ENCODE data around the gene TMEM108.

The TMEM108 gene

GRCh38 chr3:133367956-133368355 lies 329.8 kb downstream of the TMEM108 start:
- in situ Hi-C loops (cut with MboI; ENCODE audit: low pct_unique_long_range_greater_than_20kb, low sequenced_read_pairs, unreplicated experiment): no loop called here
- no peak for DNase-seq (ENCODE audit: low spot score)
- TF ChIP-seq CTCF (IDR thresholded peaks at IDR 0.05; ENCODE audit: extremely low read depth, insufficient read depth, missing control alignments): no peak

GRCh38 chr3:133368371-133369067 lies 330.3 kb downstream of the TMEM108 start:
- no peak for TF ChIP-seq CTCF (IDR thresholded peaks at IDR 0.05; ENCODE audit: extremely low read depth, insufficient read depth, missing control alignments)
- no peak for DNase-seq (ENCODE audit: low spot score)
- in situ Hi-C loops (cut with MboI; ENCODE audit: low pct_unique_long_range_greater_than_20kb, low sequenced_read_pairs, unreplicated experiment): no loop called here

GRCh38 chr3:133369068-133369440 lies 330.9 kb downstream of the TMEM108 start:
- no peak for DNase-seq (ENCODE audit: low spot score)
- in situ Hi-C loops (cut with MboI; ENCODE audit: low pct_unique_long_range_greater_than_20kb, low sequenced_read_pairs, unreplicated experiment): no loop called here
- TF ChIP-seq CTCF (IDR thresholded peaks at IDR 0.05; ENCODE audit: extremely low read depth, insufficient read depth, missing control alignments): no peak

GRCh38 chr3:133371181-133371580 lies 333.0 kb downstream of the TMEM108 start:
- no peak for DNase-seq (ENCODE audit: low spot score)
- in situ Hi-C loops (cut with MboI; ENCODE audit: low pct_unique_long_range_greater_than_20kb, low sequenced_read_pairs, unreplicated experiment): no loop called here
- no peak for TF ChIP-seq CTCF (IDR thresholded peaks at IDR 0.05; ENCODE audit: extremely low read depth, insufficient read depth, missing control alignments)

GRCh38 chr3:133371676-133372075 lies 333.5 kb downstream of the TMEM108 start:
- no peak for TF ChIP-seq CTCF (IDR thresholded peaks at IDR 0.05; ENCODE audit: extremely low read depth, insufficient read depth, missing control alignments)
- in situ Hi-C loops (cut with MboI; ENCODE audit: low pct_unique_long_range_greater_than_20kb, low sequenced_read_pairs, unreplicated experiment): no loop called here

GRCh38 chr3:133374708-133375402 lies 336.7 kb downstream of the TMEM108 start:
- in situ Hi-C loops (cut with MboI; ENCODE audit: low pct_unique_long_range_greater_than_20kb, low sequenced_read_pairs, unreplicated experiment): loop anchor here (25.0 kb wide), 2 partner anchors 338 to 638 kb away; partner anchors contain the start of gene TMEM108
- no peak for DNase-seq (ENCODE audit: low spot score)
- no peak for TF ChIP-seq CTCF (IDR thresholded peaks at IDR 0.05; ENCODE audit: extremely low read depth, insufficient read depth, missing control alignments)

More at GRCh38 chr3:133371676-133372075, 333.5 kb downstream of the TMEM108 start:
- no peak for DNase-seq (ENCODE audit: low spot score)

Data from GM13977 (cell line).